GM12878 (cell line): ENCODE results near the gene AOPEP. TPM values are rescaled to one million over a fixed set of nuclear protein-coding genes. Genes with fewer than 3 reads are reported as not detected.

Experiments used
- ATAC-seq: fragments of 200-7000 bp; cut with Tn5 transposase; 3 replicates; pipeline ENCODE4 v1.9.1; 2020; ENCODE audit warnings: mild to moderate bottlenecking, moderate library complexity
- BruUV-seq: library from RNA; stranded (reverse); fragments of 400-500 nt; replicated peaks from 2 replicates; lab custom pipeline; 2021; lab: Mats Ljungman, UMichigan
- CTCF ChIA-PET: fragments of 300-600 bp; sonication (Branson Sonifier 250); formaldehyde crosslinking; extraction: SDS; loops from one replicate; lab custom pipeline; 2021; ENCODE audit warnings: inconsistent platforms; lab: Yijun Ruan, JAX
- POLR2A ChIA-PET: fragments of 350-600 bp; formaldehyde crosslinking; extraction: SDS; loops from one replicate; lab custom pipeline; 2021; ENCODE audit warnings: inconsistent platforms; lab: Charles Lee
- RAD21 ChIA-PET: fragments of 300-600 bp; sonication (Branson Sonifier 250); formaldehyde crosslinking; loops from one replicate; lab custom pipeline; 2023; ENCODE audit warnings: antibody characterized with exemption; ENCODE audit not compliant: unreplicated experiment; lab: Charles Lee
- SMC1A ChIA-PET: fragments of 300-600 bp; sonication (Branson Sonifier 250); formaldehyde crosslinking; loops from one replicate; lab custom pipeline; 2023; ENCODE audit not compliant: unreplicated experiment, uncharacterized antibody; lab: Charles Lee
- DNase-seq: peaks from one replicate; pipeline ENCODE4 v3.0.0-alpha.2; 2011; ENCODE audit warnings: low read depth, low spot score
- FAIRE-seq: peaks from 3 replicates; lab custom pipeline; 2011; peaks lifted over from hg19 to GRCh38; lab: Jason Lieb, UNC
- H2AFZ ChIP-seq: 2 replicates; pipeline ENCODE4 v1.6.0; 2011; ENCODE audit warnings: low read depth, low read length, control low read depth; ENCODE audit not compliant: control insufficient read depth
- H3K27ac ChIP-seq: 2 replicates; pipeline ENCODE4 v1.5.1; 2011; ENCODE audit warnings: control low read depth; ENCODE audit not compliant: control insufficient read depth, insufficient read depth
- H3K27me3 ChIP-seq, 2 experiments: replicated peaks in 1 of 2; 2 replicates each; pipeline versions ENCODE4 v1.6.0 to v1.6.1; 2011; ENCODE audit warnings: low read length in 1 of 2; ENCODE audit not compliant: control insufficient read depth in 2 of 2, insufficient read depth in 2 of 2
- H3K36me3 ChIP-seq, 2 experiments: 2 replicates each; pipeline ENCODE4 v1.5.1; 2011; ENCODE audit warnings: low read length in 1 of 2; ENCODE audit not compliant: control insufficient read depth in 2 of 2, insufficient read depth in 2 of 2
- H3K4me1 ChIP-seq: 2 replicates; pipeline ENCODE4 v1.6.1; 2011; ENCODE audit warnings: mild to moderate bottlenecking, low read length, moderate library complexity, mixed read lengths; ENCODE audit not compliant: control insufficient read depth, insufficient read depth
- H3K4me2 ChIP-seq: 2 replicates; pipeline ENCODE4 v1.6.0; 2011; ENCODE audit warnings: control low read depth; ENCODE audit not compliant: control insufficient read depth, insufficient read depth
- H3K4me3 ChIP-seq: fragments of 200-600 bp; sonication (generic); 2 replicates; pipeline ENCODE4 v1.5.1; 2016
- H3K79me2 ChIP-seq: 2 replicates; pipeline ENCODE4 v1.6.0; 2011; ENCODE audit warnings: low read length; ENCODE audit not compliant: control insufficient read depth, insufficient read depth
- H3K9ac ChIP-seq: 2 replicates; pipeline ENCODE4 v1.8.0; 2011; ENCODE audit warnings: low read length, control low read depth, mixed read lengths; ENCODE audit not compliant: control insufficient read depth, insufficient read depth
- H3K9me3 ChIP-seq: replicated peaks from 3 replicates; pipeline ENCODE4 v1.5.1; 2011; ENCODE audit warnings: mild to moderate bottlenecking, low read length; ENCODE audit not compliant: control insufficient read depth, insufficient read depth
- H4K20me1 ChIP-seq: 2 replicates; pipeline ENCODE4 v1.6.0; 2011; ENCODE audit not compliant: control insufficient read depth, insufficient read depth
- NKRF ChIP-seq: fragments of 450-650 bp; conservative IDR thresholded peaks from 2 replicates; pipeline ENCODE4 v1.6.1; 2017; ENCODE audit warnings: mild to moderate bottlenecking, moderate library complexity
- ZBTB11 ChIP-seq: fragments of 450-650 bp; formaldehyde crosslinking; IDR thresholded peaks from 2 replicates; pipeline ENCODE4 v1.5.0; 2022; ENCODE audit warnings: mild to moderate bottlenecking, missing genetic modification characterization
- WGBS: methylation state at CpG from one replicate; pipeline ENCODE4 v1.1.6; 2016; ENCODE audit warnings: low lambda C conversion rate; ENCODE audit not compliant: insufficient replicate concordance, insufficient coverage; ENCODE audit errors: missing lambda C conversion rate; 5-methylcytosine and 5-hydroxymethylcytosine counted together
- in situ Hi-C: fragments of 300-500 bp; cut with MboI; formaldehyde crosslinking; loops from 9 replicates; pipeline ENCODE4 v1.14.3; 2018; ENCODE audit warnings: mixed read lengths
- intact Hi-C: fragments of 100-400 bp; cut with micrococcal nuclease; formaldehyde crosslinking; loops from one replicate; pipeline ENCODE4 v1.14.2; 2022; ENCODE audit not compliant: unreplicated experiment
- polyA plus RNA-seq, 11 experiments: library from polyadenylated mRNA; depleted of rRNA in 4 of 11; unstranded in 6 of 11; stranded (reverse) in 5 of 11; fragments of >200 nt; fragmentation: Nextera tagmentation in 4 of 11; fragmentation: Illumina TruSeq in 1 of 11; extraction: Ambion mirVana in 4 of 11; extraction: Trizol in 1 of 11; gene quantifications; 1 replicate in 1 of 11; 2 replicates in 10 of 11; pipeline versions ENCODE4 v1.2.1 to v1.2.3, GENCODE V29; 2011 to 2016; ENCODE audit warnings: inconsistent platforms in 2 of 11, missing spikeins in 2 of 11, low read depth in 1 of 11
- total RNA-seq, 4 experiments: library from RNA; depleted of rRNA in 3 of 4; stranded (reverse); fragments of >200 nt in 3 of 4; fragmentation: Illumina TruSeq in 1 of 4; extraction: Trizol in 1 of 4; gene quantifications; 2 replicates each; pipeline versions ENCODE4 v1.2.1 to v1.2.3, GENCODE V29; 2013 to 2021

AOPEP gene
- total and polyA plus RNA-seq, 10 of the 15 experiments (the other 5 are each of a cell fraction or from before 2014, with no cell fraction given): 2.3 to 16.9 (median 10.1) TPM

- Histone ChIP-seq H3K27me3 (no peaks in the 10 kb centered on the region), H3K27ac (peak overlapping the region; percentile 86), H4K20me1 (no peaks in the 10 kb centered on the region), H3K4me3 (peak overlapping the region; percentile 4; the same call in 1 of the 2 replicates), H3K36me3 (no peaks in the 10 kb centered on the region; a peak in 1 of 4 replicates), H3K9me3 (no peaks in the 10 kb centered on the region), H3K9ac (peak overlapping the region; percentile 59; the same call in 1 of the 2 replicates), H3K4me1 (peaks cover 58% of the 10 kb centered on the region), H2AFZ (no peak overlapping the region; the same call in 1 of the 2 replicates), H3K4me2 (peak overlapping the region; percentile 63), H3K79me2 (peaks cover 8% of the 10 kb centered on the region)
- WGBS: 100% methylated on average over 1 of the region's 1 CpG
- POLR2A ChIA-PET: interaction anchor here (0.7 to 1.5 kb wide), 4 partner anchors 11 to 64 kb away, joined by 3 to 6 read pairs (median 4); no protein-coding TSS in a partner anchor
- CTCF ChIA-PET: interaction anchor here (0.7 to 2.5 kb wide), 9 partner anchors 9 to 115 kb away, joined by 3 to 11 read pairs (median 4); no protein-coding TSS in a partner anchor
- ATAC-seq (no peak), DNase-seq (no peak), FAIRE-seq (no peak)
- in situ Hi-C loops: no loop called here
- TF ChIP-seq ZBTB11 (0 out of 2 replicates have a peak, but pooled peaks have one; percentile 11), NKRF (no peak)
- RAD21 ChIA-PET: interaction anchor here (1.0 to 5.9 kb wide), 5 partner anchors 18 to 325 kb away, joined by 3 to 29 read pairs (median 6); no protein-coding TSS in a partner anchor
- intact Hi-C loops: loop anchor here (2.0 kb wide), 1 partner anchor 59 kb away; no protein-coding TSS in a partner anchor
- no TSS peak for BruUV-seq
- SMC1A ChIA-PET: interaction anchor here (0.8 to 3.6 kb wide), 17 partner anchors 8 to 329 kb away, joined by 3 to 22 read pairs (median 4); no protein-coding TSS in a partner anchor
These were observed 75.8 kb downstream of the AOPEP start for GRCh38 chr9:94802251-94802650.
